GM12878 (cell line): Measurements from ENCODE around the gene PASK. TPM values are rescaled to one million over a fixed set of nuclear protein-coding genes. Genes with fewer than 3 reads are reported as not detected.

Source experiments
- ATAC-seq: fragments of 200-7000 bp; cut with Tn5 transposase; 3 replicates; pipeline ENCODE4 v1.9.1; 2020; ENCODE audit warnings: mild to moderate bottlenecking, moderate library complexity
- BruUV-seq: library from RNA; stranded (reverse); fragments of 400-500 nt; replicated peaks from 2 replicates; lab custom pipeline; 2021; lab: Mats Ljungman, UMichigan
- CTCF ChIA-PET: fragments of 300-600 bp; sonication (Branson Sonifier 250); formaldehyde crosslinking; extraction: SDS; loops from one replicate; lab custom pipeline; 2021; ENCODE audit warnings: inconsistent platforms; lab: Yijun Ruan, JAX
- POLR2A ChIA-PET: fragments of 350-600 bp; formaldehyde crosslinking; extraction: SDS; loops from one replicate; lab custom pipeline; 2021; ENCODE audit warnings: inconsistent platforms; lab: Charles Lee
- RAD21 ChIA-PET: fragments of 300-600 bp; sonication (Branson Sonifier 250); formaldehyde crosslinking; loops from one replicate; lab custom pipeline; 2023; ENCODE audit warnings: antibody characterized with exemption; ENCODE audit not compliant: unreplicated experiment; lab: Charles Lee
- SMC1A ChIA-PET: fragments of 300-600 bp; sonication (Branson Sonifier 250); formaldehyde crosslinking; loops from one replicate; lab custom pipeline; 2023; ENCODE audit not compliant: unreplicated experiment, uncharacterized antibody; lab: Charles Lee
- DNase-seq: peaks from one replicate; pipeline ENCODE4 v3.0.0-alpha.2; 2011; ENCODE audit warnings: low read depth, low spot score
- FAIRE-seq: peaks from 3 replicates; lab custom pipeline; 2011; peaks lifted over from hg19 to GRCh38; lab: Jason Lieb, UNC
- H2AFZ ChIP-seq: 2 replicates; pipeline ENCODE4 v1.6.0; 2011; ENCODE audit warnings: low read depth, low read length, control low read depth; ENCODE audit not compliant: control insufficient read depth
- H3K27ac ChIP-seq: 2 replicates; pipeline ENCODE4 v1.5.1; 2011; ENCODE audit warnings: control low read depth; ENCODE audit not compliant: control insufficient read depth, insufficient read depth
- H3K27me3 ChIP-seq, 2 experiments: replicated peaks in 1 of 2; 2 replicates each; pipeline versions ENCODE4 v1.6.0 to v1.6.1; 2011; ENCODE audit warnings: low read length in 1 of 2; ENCODE audit not compliant: control insufficient read depth in 2 of 2, insufficient read depth in 2 of 2
- H3K36me3 ChIP-seq, 2 experiments: 2 replicates each; pipeline ENCODE4 v1.5.1; 2011; ENCODE audit warnings: low read length in 1 of 2; ENCODE audit not compliant: control insufficient read depth in 2 of 2, insufficient read depth in 2 of 2
- H3K4me1 ChIP-seq: 2 replicates; pipeline ENCODE4 v1.6.1; 2011; ENCODE audit warnings: mild to moderate bottlenecking, low read length, moderate library complexity, mixed read lengths; ENCODE audit not compliant: control insufficient read depth, insufficient read depth
- H3K4me2 ChIP-seq: 2 replicates; pipeline ENCODE4 v1.6.0; 2011; ENCODE audit warnings: control low read depth; ENCODE audit not compliant: control insufficient read depth, insufficient read depth
- H3K4me3 ChIP-seq: fragments of 200-600 bp; sonication (generic); 2 replicates; pipeline ENCODE4 v1.5.1; 2016
- H3K79me2 ChIP-seq: 2 replicates; pipeline ENCODE4 v1.6.0; 2011; ENCODE audit warnings: low read length; ENCODE audit not compliant: control insufficient read depth, insufficient read depth
- H3K9ac ChIP-seq: 2 replicates; pipeline ENCODE4 v1.8.0; 2011; ENCODE audit warnings: low read length, control low read depth, mixed read lengths; ENCODE audit not compliant: control insufficient read depth, insufficient read depth
- H3K9me3 ChIP-seq: replicated peaks from 3 replicates; pipeline ENCODE4 v1.5.1; 2011; ENCODE audit warnings: mild to moderate bottlenecking, low read length; ENCODE audit not compliant: control insufficient read depth, insufficient read depth
- H4K20me1 ChIP-seq: 2 replicates; pipeline ENCODE4 v1.6.0; 2011; ENCODE audit not compliant: control insufficient read depth, insufficient read depth
- BHLHE40 ChIP-seq, 2 experiments: fragments of 450-650 bp in 1 of 2; IDR thresholded peaks; 2 replicates each; pipeline ENCODE4 v1.6.1; 2011 to 2017; ENCODE audit warnings: low read depth in 2 of 2, borderline replicate concordance in 1 of 2, improper control_type of control experiment in 1 of 2, low read length in 1 of 2, mild to moderate bottlenecking in 1 of 2
- CBX3 ChIP-seq: fragments of 200-600 bp; sonication (generic); IDR thresholded peaks from 2 replicates; pipeline ENCODE4 v1.6.1; 2016; ENCODE audit warnings: low read depth, borderline replicate concordance
- CREB1 ChIP-seq: IDR thresholded peaks from 2 replicates; pipeline ENCODE4 v1.6.1; 2012; ENCODE audit warnings: low read depth, mild to moderate bottlenecking, inconsistent platforms
- ETV6 ChIP-seq, 2 experiments: fragments of 450-650 bp in 1 of 2; IDR thresholded peaks in 1 of 2; conservative IDR thresholded peaks in 1 of 2; 2 replicates each; pipeline ENCODE4 v1.6.1; 2014; ENCODE audit warnings: antibody characterized with exemption in 1 of 2, borderline replicate concordance in 1 of 2, low read depth in 1 of 2, mild to moderate bottlenecking in 1 of 2, moderate library complexity in 1 of 2
- HDAC2 ChIP-seq: fragments of 200-600 bp; sonication (generic); IDR thresholded peaks from 2 replicates; pipeline ENCODE4 v1.6.1; 2017
- IKZF2 ChIP-seq, 2 experiments: fragments of 450-650 bp; IDR thresholded peaks; 2 replicates each; pipeline ENCODE4 v1.6.1; 2017; ENCODE audit warnings: mild to moderate bottlenecking in 2 of 2, moderate library complexity in 2 of 2
- JUNB ChIP-seq: IDR thresholded peaks from 2 replicates; pipeline ENCODE4 v1.6.1; 2016; ENCODE audit warnings: antibody characterized with exemption, mild to moderate bottlenecking
- KDM1A ChIP-seq: fragments of 200-600 bp; sonication (generic); IDR thresholded peaks from 2 replicates; pipeline ENCODE4 v1.6.1; 2016; ENCODE audit warnings: borderline replicate concordance
- PAX5 ChIP-seq: IDR thresholded peaks from 2 replicates; pipeline ENCODE4 v1.6.1; 2011; ENCODE audit warnings: low read depth, low read length, borderline replicate concordance
- RCOR1 ChIP-seq: conservative IDR thresholded peaks from 2 replicates; pipeline ENCODE4 v1.6.1; 2012; ENCODE audit warnings: low read depth, low read length, improper control_type of control experiment
- SIX5 ChIP-seq: IDR thresholded peaks from 2 replicates; pipeline ENCODE4 v1.6.1; 2011; ENCODE audit warnings: mild to moderate bottlenecking, low read depth, low read length, moderate library complexity; ENCODE audit not compliant: severe bottlenecking
- TCF12 ChIP-seq: IDR thresholded peaks from 2 replicates; pipeline ENCODE4 v1.6.1; 2011; ENCODE audit warnings: low read depth, mild to moderate bottlenecking, low read length
- ZSCAN29 ChIP-seq: fragments of 450-650 bp; IDR thresholded peaks from 2 replicates; pipeline ENCODE4 v1.6.1; 2017; ENCODE audit warnings: mild to moderate bottlenecking, moderate library complexity
- whole genome bisulfite sequencing: methylation state at CpG from one replicate; pipeline ENCODE4 v1.1.6; 2016; ENCODE audit warnings: low lambda C conversion rate; ENCODE audit not compliant: insufficient replicate concordance, insufficient coverage; ENCODE audit errors: missing lambda C conversion rate; 5-methylcytosine and 5-hydroxymethylcytosine counted together
- in situ Hi-C: fragments of 300-500 bp; cut with MboI; formaldehyde crosslinking; loops from 9 replicates; pipeline ENCODE4 v1.14.3; 2018; ENCODE audit warnings: mixed read lengths
- intact Hi-C: fragments of 100-400 bp; cut with micrococcal nuclease; formaldehyde crosslinking; loops from one replicate; pipeline ENCODE4 v1.14.2; 2022; ENCODE audit not compliant: unreplicated experiment
- polyA plus RNA-seq, 11 experiments: library from polyadenylated mRNA; depleted of rRNA in 4 of 11; unstranded in 6 of 11; stranded (reverse) in 5 of 11; fragments of >200 nt; fragmentation: Nextera tagmentation in 4 of 11; fragmentation: Illumina TruSeq in 1 of 11; extraction: Ambion mirVana in 4 of 11; extraction: Trizol in 1 of 11; gene quantifications; 1 replicate in 1 of 11; 2 replicates in 10 of 11; pipeline versions ENCODE4 v1.2.1 to v1.2.3, GENCODE V29; 2011 to 2016; ENCODE audit warnings: inconsistent platforms in 2 of 11, missing spikeins in 2 of 11, low read depth in 1 of 11
- total RNA-seq, 4 experiments: library from RNA; depleted of rRNA in 3 of 4; stranded (reverse); fragments of >200 nt in 3 of 4; fragmentation: Illumina TruSeq in 1 of 4; extraction: Trizol in 1 of 4; gene quantifications; 2 replicates each; pipeline versions ENCODE4 v1.2.1 to v1.2.3, GENCODE V29; 2013 to 2021
- TF ChIP-seq, protein P1 (sequence below): fragments of 450-650 bp; IDR thresholded peaks from 2 replicates; pipeline ENCODE4 v1.6.1; 2018; ENCODE audit warnings: mild to moderate bottlenecking, low read depth, moderate library complexity; ENCODE audit not compliant: partially characterized antibody
- TF ChIP-seq, protein P2 (sequence below): fragments of 450-650 bp; IDR thresholded peaks from 2 replicates; pipeline ENCODE4 v1.6.1; 2017; ENCODE audit warnings: low read depth, mild to moderate bottlenecking, moderate library complexity
- TF ChIP-seq, protein P3 (sequence below): IDR thresholded peaks from 2 replicates; pipeline ENCODE4 v1.6.1; 2012; ENCODE audit warnings: low read depth, low read length, improper control_type of control experiment

The PASK gene
- total and polyA plus RNA-seq, 10 of the 15 experiments (the other 5 are each of a cell fraction or from before 2014, with no cell fraction given): 9.6 to 62.2 (median 28.5) TPM

DNA sequence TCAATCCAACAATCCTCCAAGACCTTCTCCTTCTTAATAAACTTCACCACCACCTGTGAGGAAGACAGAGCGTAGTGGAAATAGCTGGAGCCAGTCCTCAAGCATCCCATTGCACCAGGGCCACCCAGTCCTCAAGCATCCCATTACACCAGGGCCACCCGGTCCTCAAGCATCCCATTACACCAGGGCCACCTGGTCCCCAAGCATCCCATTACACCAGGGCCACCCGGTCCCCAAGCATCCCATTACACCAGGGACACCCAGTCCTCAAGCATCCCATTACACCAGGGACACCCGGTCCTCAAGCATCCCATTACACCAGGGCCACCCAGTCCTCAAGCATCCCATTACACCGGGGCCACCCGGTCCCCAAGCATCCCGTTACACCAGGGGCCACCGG, 33.9 kb downstream of the PASK start:
- Histone ChIP-seq H3K27ac (no peak overlapping the region), H3K4me1 (peaks cover 26% of the 10 kb centered on the region), H4K20me1 (no peaks in the 10 kb centered on the region), H3K9me3 (no peaks in the 10 kb centered on the region), H3K9ac (no peak overlapping the region), H3K79me2 (peaks cover 16% of the 10 kb centered on the region), H2AFZ (no peak overlapping the region), H3K36me3 (peaks cover 11 to 12% of the 10 kb centered on the region in 2 experiments; a peak in 3 of 4 replicates), H3K27me3 (no peaks in the 10 kb centered on the region), H3K4me2 (no peak overlapping the region), H3K4me3 (no peak overlapping the region)
- CTCF ChIA-PET: no interaction called here
- 84% methylated on average over 8 of the region's 8 CpGs for WGBS
- TF ChIP-seq TCF12 (no peak), HDAC2 (no peak), BHLHE40 (IDR thresholded peaks at IDR 0.05; ENCODE audit: borderline replicate concordance in 1 of 2, low read depth in 2 of 2, low read length in 1 of 2) (no peak), IKZF2 (IDR thresholded peaks at IDR 0.05) (no peak), PAX5 (no peak), CREB1 (no peak), KDM1A (no peak), CBX3 (no peak), ETV6 (conservative IDR thresholded peaks at IDR 0.05 in 1 of 2, IDR thresholded peaks at IDR 0.05 in 1 of 2; ENCODE audit: borderline replicate concordance in 1 of 2, low read depth in 1 of 2) (no peak), ZSCAN29 (no peak), SIX5 (no peak), JUNB (no peak), RCOR1 (no peak)
- TF ChIP-seq, protein P1, sequence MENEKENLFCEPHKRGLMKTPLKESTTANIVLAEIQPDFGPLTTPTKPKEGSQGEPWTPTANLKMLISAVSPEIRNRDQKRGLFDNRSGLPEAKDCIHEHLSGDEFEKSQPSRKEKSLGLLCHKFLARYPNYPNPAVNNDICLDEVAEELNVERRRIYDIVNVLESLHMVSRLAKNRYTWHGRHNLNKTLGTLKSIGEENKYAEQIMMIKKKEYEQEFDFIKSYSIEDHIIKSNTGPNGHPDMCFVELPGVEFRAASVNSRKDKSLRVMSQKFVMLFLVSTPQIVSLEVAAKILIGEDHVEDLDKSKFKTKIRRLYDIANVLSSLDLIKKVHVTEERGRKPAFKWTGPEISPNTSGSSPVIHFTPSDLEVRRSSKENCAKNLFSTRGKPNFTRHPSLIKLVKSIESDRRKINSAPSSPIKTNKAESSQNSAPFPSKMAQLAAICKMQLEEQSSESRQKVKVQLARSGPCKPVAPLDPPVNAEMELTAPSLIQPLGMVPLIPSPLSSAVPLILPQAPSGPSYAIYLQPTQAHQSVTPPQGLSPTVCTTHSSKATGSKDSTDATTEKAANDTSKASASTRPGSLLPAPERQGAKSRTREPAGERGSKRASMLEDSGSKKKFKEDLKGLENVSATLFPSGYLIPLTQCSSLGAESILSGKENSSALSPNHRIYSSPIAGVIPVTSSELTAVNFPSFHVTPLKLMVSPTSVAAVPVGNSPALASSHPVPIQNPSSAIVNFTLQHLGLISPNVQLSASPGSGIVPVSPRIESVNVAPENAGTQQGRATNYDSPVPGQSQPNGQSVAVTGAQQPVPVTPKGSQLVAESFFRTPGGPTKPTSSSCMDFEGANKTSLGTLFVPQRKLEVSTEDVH: no peak
- TF ChIP-seq, protein P2, sequence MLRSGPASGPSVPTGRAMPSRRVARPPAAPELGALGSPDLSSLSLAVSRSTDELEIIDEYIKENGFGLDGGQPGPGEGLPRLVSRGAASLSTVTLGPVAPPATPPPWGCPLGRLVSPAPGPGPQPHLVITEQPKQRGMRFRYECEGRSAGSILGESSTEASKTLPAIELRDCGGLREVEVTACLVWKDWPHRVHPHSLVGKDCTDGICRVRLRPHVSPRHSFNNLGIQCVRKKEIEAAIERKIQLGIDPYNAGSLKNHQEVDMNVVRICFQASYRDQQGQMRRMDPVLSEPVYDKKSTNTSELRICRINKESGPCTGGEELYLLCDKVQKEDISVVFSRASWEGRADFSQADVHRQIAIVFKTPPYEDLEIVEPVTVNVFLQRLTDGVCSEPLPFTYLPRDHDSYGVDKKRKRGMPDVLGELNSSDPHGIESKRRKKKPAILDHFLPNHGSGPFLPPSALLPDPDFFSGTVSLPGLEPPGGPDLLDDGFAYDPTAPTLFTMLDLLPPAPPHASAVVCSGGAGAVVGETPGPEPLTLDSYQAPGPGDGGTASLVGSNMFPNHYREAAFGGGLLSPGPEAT: no peak
- TF ChIP-seq, protein P3, sequence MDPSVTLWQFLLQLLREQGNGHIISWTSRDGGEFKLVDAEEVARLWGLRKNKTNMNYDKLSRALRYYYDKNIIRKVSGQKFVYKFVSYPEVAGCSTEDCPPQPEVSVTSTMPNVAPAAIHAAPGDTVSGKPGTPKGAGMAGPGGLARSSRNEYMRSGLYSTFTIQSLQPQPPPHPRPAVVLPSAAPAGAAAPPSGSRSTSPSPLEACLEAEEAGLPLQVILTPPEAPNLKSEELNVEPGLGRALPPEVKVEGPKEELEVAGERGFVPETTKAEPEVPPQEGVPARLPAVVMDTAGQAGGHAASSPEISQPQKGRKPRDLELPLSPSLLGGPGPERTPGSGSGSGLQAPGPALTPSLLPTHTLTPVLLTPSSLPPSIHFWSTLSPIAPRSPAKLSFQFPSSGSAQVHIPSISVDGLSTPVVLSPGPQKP: no peak
- RAD21 ChIA-PET: interaction anchor here (4.1 kb wide), 1 partner anchor 34 kb away, joined by 26 read pairs; the partner anchor contains the start of genes PASK and PPP1R7
- no peak for ATAC-seq
- in situ Hi-C loops (no loop called here), intact Hi-C loops (no loop called here)
- no peak for DNase-seq
- FAIRE-seq: no peak
- no TSS peak for BruUV-seq
- POLR2A ChIA-PET: interaction anchor here (1.1 kb wide), 1 partner anchor 10 kb away, joined by 4 read pairs; no protein-coding TSS in a partner anchor
- SMC1A ChIA-PET: interaction anchor here (6.1 to 6.5 kb wide), 2 partner anchors 10 to 14 kb away, joined by 48 to 53 read pairs; partner anchors contain the start of gene MTERF4
